T-helper 1 cell treated with Interleukin-12 subunit alpha and Interleukin-12 subunit beta and Interleukin-4 antibody, amounts not matched to agents 30 ng/mL and 1 ng/mL, for 36 hours (primary cell): ENCODE measurements around the gene OR2B6. TPM values are rescaled to one million over a fixed set of nuclear protein-coding genes. Genes with fewer than 3 reads are reported as not detected.
"Not testable (repeated sequence)": the region's sequence is repeated elsewhere in the genome, so short reads cannot be mapped to it uniquely, and the experiment has no call there.

Experiments used
- intact Hi-C: fragments of 100-400 bp; cut with micrococcal nuclease; formaldehyde crosslinking; loops from one replicate; pipeline ENCODE4 v1.15.1; 2024
- total RNA-seq: library from RNA; stranded (reverse); gene quantifications from 2 replicates; pipeline ENCODE4 v1.2.3, GENCODE V29; 2022

Gene OR2B6
- total RNA-seq: not detected in 2 replicates

GRCh38 chr6:27956941-27957340, at the start of gene OR2B6:
OR2B6 (plus strand) TSS chr6:27957241; CDS start chr6:27957241, 0 bp downstream.
- intact Hi-C loops: no loop called here

GRCh38 chr6:27908017-27908416, 49.0 kb upstream of the OR2B6 start:
- intact Hi-C loops: loop anchor here (10.0 kb wide), 3 partner anchors 317 to 807 kb away; partner anchors contain the start of gene ZSCAN9

- intact Hi-C loops: no loop called here
Observed at GRCh38 chr6:27911956-27912446, 45.0 kb upstream of the OR2B6 start, which contains the start of gene OR2B2. OR2B2 (minus strand) TSS chr6:27912396; CDS start chr6:27912319, 77 bp downstream.

GRCh38 chr6:27922949-27923348, 34.1 kb upstream of the OR2B6 start:
- intact Hi-C loops: no loop called here

- intact Hi-C loops: no loop called here
Observed at GRCh38 chr6:27924179-27924578, 32.9 kb upstream of the OR2B6 start.

- intact Hi-C loops: not testable (repeated sequence)
Observed at GRCh38 chr6:27928041-27928440, 29.0 kb upstream of the OR2B6 start.

- intact Hi-C loops: not testable (repeated sequence)
Observed at GRCh38 chr6:27929930-27930329, 27.1 kb upstream of the OR2B6 start.

- intact Hi-C loops: no loop called here
Observed at GRCh38 chr6:27931209-27931608, 25.8 kb upstream of the OR2B6 start.

- intact Hi-C loops: no loop called here
Observed at GRCh38 chr6:27940766-27941165, 16.3 kb upstream of the OR2B6 start.

GRCh38 chr6:27943072-27943471, 14.0 kb upstream of the OR2B6 start:
- intact Hi-C loops: not testable (repeated sequence)

- intact Hi-C loops: no loop called here
Observed at GRCh38 chr6:27948237-27948636, 8.8 kb upstream of the OR2B6 start.

GRCh38 chr6:27951040-27951439, 6.0 kb upstream of the OR2B6 start:
- intact Hi-C loops: no loop called here

GRCh38 chr6:27957516-27957915, 475 bp downstream of the OR2B6 start:
- intact Hi-C loops: no loop called here

- intact Hi-C loops: no loop called here
Observed at GRCh38 chr6:27962506-27962905, 5.5 kb downstream of the OR2B6 start.

GRCh38 chr6:27966044-27966443, 9.0 kb downstream of the OR2B6 start:
- intact Hi-C loops: no loop called here

GRCh38 chr6:27966816-27967426, 9.9 kb downstream of the OR2B6 start:
- intact Hi-C loops: no loop called here

GRCh38 chr6:27970444-27970843, 13.4 kb downstream of the OR2B6 start:
- intact Hi-C loops: no loop called here

GRCh38 chr6:27972750-27973149, 15.7 kb downstream of the OR2B6 start:
- intact Hi-C loops: no loop called here

- intact Hi-C loops: no loop called here
Observed at GRCh38 chr6:27977387-27977786, 20.3 kb downstream of the OR2B6 start.

GRCh38 chr6:27978705-27979104, 21.7 kb downstream of the OR2B6 start:
- intact Hi-C loops: no loop called here

GRCh38 chr6:27980111-27980510, 23.1 kb downstream of the OR2B6 start:
- intact Hi-C loops: no loop called here

GRCh38 chr6:27986928-27987725, 30.1 kb downstream of the OR2B6 start:
- intact Hi-C loops: no loop called here
